A549 (cell line): ENCODE data around the gene TBC1D21.

ENCODE experiments used
- BHLHE40 ChIP-seq: IDR thresholded peaks from 2 replicates; pipeline ENCODE4 v1.6.1; 2012; ENCODE audit warnings: low read depth, low read length, inconsistent platforms
- CHD2 ChIP-seq: fragments of 150-350 bp; IDR thresholded peaks from 2 replicates; pipeline ENCODE4 v1.6.1; 2014; ENCODE audit warnings: low read length; ENCODE audit not compliant: partially characterized antibody
- EP300 ChIP-seq, 2 experiments: fragments of >200 bp; sonication (Bioruptor Twin); formaldehyde crosslinking; IDR thresholded peaks; 2 replicates in 1 of 2; 3 replicates in 1 of 2; pipeline ENCODE4 v1.6.1; 2016 to 2017
- MAX ChIP-seq: IDR thresholded peaks from 2 replicates; pipeline ENCODE4 v1.6.1; 2012
- MYC ChIP-seq: IDR thresholded peaks from 2 replicates; pipeline ENCODE4 v1.6.1; 2012; ENCODE audit warnings: mild to moderate bottlenecking, inconsistent platforms, low read length, improper control_type of control experiment, borderline replicate concordance
- PHF8 ChIP-seq: fragments of 200-600 bp; sonication (generic); IDR thresholded peaks from 2 replicates; pipeline ENCODE4 v1.6.1; 2016; ENCODE audit warnings: low read depth, mild to moderate bottlenecking, antibody characterized with exemption, moderate library complexity, borderline replicate concordance
- POLR2A ChIP-seq: IDR thresholded peaks from 2 replicates; pipeline ENCODE4 v1.6.1; 2012; ENCODE audit warnings: mild to moderate bottlenecking, low read length
- RFX5 ChIP-seq: fragments of 450-650 bp; IDR thresholded peaks from 2 replicates; pipeline ENCODE4 v1.7.1; 2014; ENCODE audit warnings: antibody characterized with exemption, mild to moderate bottlenecking, moderate library complexity
- SMC3 ChIP-seq: fragments of >200 bp; sonication (Bioruptor Twin); formaldehyde crosslinking; IDR thresholded peaks from 3 replicates; pipeline ENCODE4 v1.6.1; 2018; ENCODE audit warnings: inconsistent platforms
- ZFP36 ChIP-seq: fragments of 450-650 bp; IDR thresholded peaks from 2 replicates; pipeline ENCODE4 v1.6.1; 2014; ENCODE audit warnings: borderline replicate concordance; ENCODE audit not compliant: partially characterized antibody
- TF ChIP-seq, protein P1 (sequence below): fragments of 200-600 bp; sonication (generic); IDR thresholded peaks from 2 replicates; pipeline ENCODE4 v1.6.1; 2016; ENCODE audit warnings: antibody characterized with exemption, mild to moderate bottlenecking, moderate library complexity
- TF ChIP-seq, protein P2 (sequence below): fragments of >200 bp; sonication (Bioruptor Twin); formaldehyde crosslinking; IDR thresholded peaks from 3 replicates; pipeline ENCODE4 v1.5.1; 2016

GRCh38 chr15:73857193-73857920, 16.0 kb upstream of the TBC1D21 start:
- no peak for TF ChIP-seq SMC3
- TF ChIP-seq, protein P1, sequence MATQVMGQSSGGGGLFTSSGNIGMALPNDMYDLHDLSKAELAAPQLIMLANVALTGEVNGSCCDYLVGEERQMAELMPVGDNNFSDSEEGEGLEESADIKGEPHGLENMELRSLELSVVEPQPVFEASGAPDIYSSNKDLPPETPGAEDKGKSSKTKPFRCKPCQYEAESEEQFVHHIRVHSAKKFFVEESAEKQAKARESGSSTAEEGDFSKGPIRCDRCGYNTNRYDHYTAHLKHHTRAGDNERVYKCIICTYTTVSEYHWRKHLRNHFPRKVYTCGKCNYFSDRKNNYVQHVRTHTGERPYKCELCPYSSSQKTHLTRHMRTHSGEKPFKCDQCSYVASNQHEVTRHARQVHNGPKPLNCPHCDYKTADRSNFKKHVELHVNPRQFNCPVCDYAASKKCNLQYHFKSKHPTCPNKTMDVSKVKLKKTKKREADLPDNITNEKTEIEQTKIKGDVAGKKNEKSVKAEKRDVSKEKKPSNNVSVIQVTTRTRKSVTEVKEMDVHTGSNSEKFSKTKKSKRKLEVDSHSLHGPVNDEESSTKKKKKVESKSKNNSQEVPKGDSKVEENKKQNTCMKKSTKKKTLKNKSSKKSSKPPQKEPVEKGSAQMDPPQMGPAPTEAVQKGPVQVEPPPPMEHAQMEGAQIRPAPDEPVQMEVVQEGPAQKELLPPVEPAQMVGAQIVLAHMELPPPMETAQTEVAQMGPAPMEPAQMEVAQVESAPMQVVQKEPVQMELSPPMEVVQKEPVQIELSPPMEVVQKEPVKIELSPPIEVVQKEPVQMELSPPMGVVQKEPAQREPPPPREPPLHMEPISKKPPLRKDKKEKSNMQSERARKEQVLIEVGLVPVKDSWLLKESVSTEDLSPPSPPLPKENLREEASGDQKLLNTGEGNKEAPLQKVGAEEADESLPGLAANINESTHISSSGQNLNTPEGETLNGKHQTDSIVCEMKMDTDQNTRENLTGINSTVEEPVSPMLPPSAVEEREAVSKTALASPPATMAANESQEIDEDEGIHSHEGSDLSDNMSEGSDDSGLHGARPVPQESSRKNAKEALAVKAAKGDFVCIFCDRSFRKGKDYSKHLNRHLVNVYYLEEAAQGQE, result no peak
- TF ChIP-seq, protein P2, sequence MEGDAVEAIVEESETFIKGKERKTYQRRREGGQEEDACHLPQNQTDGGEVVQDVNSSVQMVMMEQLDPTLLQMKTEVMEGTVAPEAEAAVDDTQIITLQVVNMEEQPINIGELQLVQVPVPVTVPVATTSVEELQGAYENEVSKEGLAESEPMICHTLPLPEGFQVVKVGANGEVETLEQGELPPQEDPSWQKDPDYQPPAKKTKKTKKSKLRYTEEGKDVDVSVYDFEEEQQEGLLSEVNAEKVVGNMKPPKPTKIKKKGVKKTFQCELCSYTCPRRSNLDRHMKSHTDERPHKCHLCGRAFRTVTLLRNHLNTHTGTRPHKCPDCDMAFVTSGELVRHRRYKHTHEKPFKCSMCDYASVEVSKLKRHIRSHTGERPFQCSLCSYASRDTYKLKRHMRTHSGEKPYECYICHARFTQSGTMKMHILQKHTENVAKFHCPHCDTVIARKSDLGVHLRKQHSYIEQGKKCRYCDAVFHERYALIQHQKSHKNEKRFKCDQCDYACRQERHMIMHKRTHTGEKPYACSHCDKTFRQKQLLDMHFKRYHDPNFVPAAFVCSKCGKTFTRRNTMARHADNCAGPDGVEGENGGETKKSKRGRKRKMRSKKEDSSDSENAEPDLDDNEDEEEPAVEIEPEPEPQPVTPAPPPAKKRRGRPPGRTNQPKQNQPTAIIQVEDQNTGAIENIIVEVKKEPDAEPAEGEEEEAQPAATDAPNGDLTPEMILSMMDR, result no peak
- TF ChIP-seq ZFP36, result no peak
- TF ChIP-seq EP300 (IDR thresholded peaks at IDR 0.05), result no peak
- TF ChIP-seq BHLHE40, result no peak
- no peak for TF ChIP-seq PHF8
- no peak for TF ChIP-seq RFX5
- TF ChIP-seq POLR2A, result no peak
- TF ChIP-seq MYC, result no peak
- no peak for TF ChIP-seq CHD2
- TF ChIP-seq MAX, result no peak
